ENCODE measurements around the gene SLC4A5. TPM values are rescaled to one million over a fixed set of nuclear protein-coding genes. Genes with fewer than 3 reads are reported as not detected.

Gene SLC4A5
- total RNA-seq, 1 donor from 2014 or later, result 4.2 TPM

- no peak for DNase-seq (ENCODE audit: low spot score)
- H3K4me3 Mint-ChIP-seq (ENCODE audit: unreplicated experiment), result no peak overlapping the region
These were observed 91.2 kb downstream of the SLC4A5 start for GRCh38 chr2:74252036-74252435.

GRCh38 chr2:74250189-74250631, 93.0 kb downstream of the SLC4A5 start:
- H3K4me1 Mint-ChIP-seq (ENCODE audit: unreplicated experiment), result no peaks in the 10 kb centered on the region
- no peaks in the 10 kb centered on the region for H3K9me3 Mint-ChIP-seq (ENCODE audit: unreplicated experiment)
- peaks cover 8% of the 10 kb centered on the region for H3K27me3 Mint-ChIP-seq (ENCODE audit: unreplicated experiment)
- H3K4me3 Mint-ChIP-seq (ENCODE audit: unreplicated experiment), result no peak overlapping the region
- peak; percentile 46 for DNase-seq (ENCODE audit: low spot score)
- no peak overlapping the region for H3K27ac Mint-ChIP-seq (ENCODE audit: unreplicated experiment)
- no peaks in the 10 kb centered on the region for H3K36me3 Mint-ChIP-seq (ENCODE audit: low read depth, unreplicated experiment)
- TF ChIP-seq CTCF (IDR thresholded peaks at IDR 0.05; ENCODE audit: unreplicated experiment), result peak; percentile 66

More at GRCh38 chr2:74252036-74252435, 91.2 kb downstream of the SLC4A5 start:
- Mint-ChIP-seq H3K36me3 (ENCODE audit: low read depth, unreplicated experiment) (no peaks in the 10 kb centered on the region), H3K4me1 (ENCODE audit: unreplicated experiment) (no peaks in the 10 kb centered on the region), H3K27ac (ENCODE audit: unreplicated experiment) (no peak overlapping the region), H3K9me3 (ENCODE audit: unreplicated experiment) (no peaks in the 10 kb centered on the region), H3K27me3 (ENCODE audit: unreplicated experiment) (peaks cover 14% of the 10 kb centered on the region)
- no peak for TF ChIP-seq CTCF (IDR thresholded peaks at IDR 0.05; ENCODE audit: unreplicated experiment)

GRCh38 chr2:74249406-74250122, 93.7 kb downstream of the SLC4A5 start:
- DNase-seq (ENCODE audit: low spot score), result no peak
- H3K27me3 Mint-ChIP-seq (ENCODE audit: unreplicated experiment), result peaks cover 8% of the 10 kb centered on the region
- no peaks in the 10 kb centered on the region for H3K4me1 Mint-ChIP-seq (ENCODE audit: unreplicated experiment)
- H3K9me3 Mint-ChIP-seq (ENCODE audit: unreplicated experiment), result no peaks in the 10 kb centered on the region
- H3K36me3 Mint-ChIP-seq (ENCODE audit: low read depth, unreplicated experiment), result no peaks in the 10 kb centered on the region
- H3K27ac Mint-ChIP-seq (ENCODE audit: unreplicated experiment), result no peak overlapping the region
- no peak overlapping the region for H3K4me3 Mint-ChIP-seq (ENCODE audit: unreplicated experiment)
- TF ChIP-seq CTCF (IDR thresholded peaks at IDR 0.05; ENCODE audit: unreplicated experiment), result no peak

GRCh38 chr2:74246496-74247195, 96.6 kb downstream of the SLC4A5 start:
- peaks cover 6% of the 10 kb centered on the region for H3K27me3 Mint-ChIP-seq (ENCODE audit: unreplicated experiment)
- no peak overlapping the region for H3K27ac Mint-ChIP-seq (ENCODE audit: unreplicated experiment)
- H3K36me3 Mint-ChIP-seq (ENCODE audit: low read depth, unreplicated experiment), result no peaks in the 10 kb centered on the region
- TF ChIP-seq CTCF (IDR thresholded peaks at IDR 0.05; ENCODE audit: unreplicated experiment), result no peak
- H3K4me3 Mint-ChIP-seq (ENCODE audit: unreplicated experiment), result no peak overlapping the region
- no peaks in the 10 kb centered on the region for H3K9me3 Mint-ChIP-seq (ENCODE audit: unreplicated experiment)
- DNase-seq (ENCODE audit: low spot score), result no peak
- no peaks in the 10 kb centered on the region for H3K4me1 Mint-ChIP-seq (ENCODE audit: unreplicated experiment)

GRCh38 chr2:74244286-74244685, 98.9 kb downstream of the SLC4A5 start:
- TF ChIP-seq CTCF (IDR thresholded peaks at IDR 0.05; ENCODE audit: unreplicated experiment), result no peak
- no peaks in the 10 kb centered on the region for H3K9me3 Mint-ChIP-seq (ENCODE audit: unreplicated experiment)
- DNase-seq (ENCODE audit: low spot score), result no peak
- H3K36me3 Mint-ChIP-seq (ENCODE audit: low read depth, unreplicated experiment), result no peaks in the 10 kb centered on the region
- no peaks in the 10 kb centered on the region for H3K4me1 Mint-ChIP-seq (ENCODE audit: unreplicated experiment)
- no peak overlapping the region for H3K27ac Mint-ChIP-seq (ENCODE audit: unreplicated experiment)
- no peak overlapping the region for H3K4me3 Mint-ChIP-seq (ENCODE audit: unreplicated experiment)
- H3K27me3 Mint-ChIP-seq (ENCODE audit: unreplicated experiment), result peaks cover 2% of the 10 kb centered on the region
